GM12892 (cell line): ENCODE results near the gene CPOX.

ENCODE experiments used
- POLR2A ChIP-seq: IDR thresholded peaks from 2 replicates; pipeline ENCODE4 v1.6.1; 2011; ENCODE audit warnings: low read depth, low read length, control low read depth
- POLR2AphosphoS5 ChIP-seq: IDR thresholded peaks from 2 replicates; pipeline ENCODE4 v1.6.1; 2011; ENCODE audit warnings: low read depth, low read length, control low read depth
- TAF1 ChIP-seq: IDR thresholded peaks from 2 replicates; pipeline ENCODE4 v1.6.1; 2011; ENCODE audit warnings: low read depth, mild to moderate bottlenecking, control low read depth, low read length, borderline replicate concordance

GRCh38 chr3:98556164-98557130 lies 37.0 kb downstream of the CPOX start:
- TF ChIP-seq POLR2A (peak; percentile 52), POLR2AphosphoS5 (peak; percentile 60), TAF1 (peak; percentile 57; the same call in 1 of the 2 replicates)
